ENCODE measurements around the gene CAB39. TPM values are rescaled to one million over a fixed set of nuclear protein-coding genes. Genes with fewer than 3 reads are reported as not detected.

The CAB39 gene
- total RNA-seq, 1 experiment from 2014 or later, result 40.4 TPM

- CTCF ChIA-PET, result no interaction called here
- no peaks in the 10 kb centered on the region for H3K36me3 ChIP-seq (ENCODE audit: control insufficient read depth, insufficient read depth, low read length)
- intact Hi-C loops (cut with micrococcal nuclease; ENCODE audit: unreplicated experiment), result no loop called here
- no peaks in the 10 kb centered on the region for H3K9me3 ChIP-seq
- no peak overlapping the region for H3K4me3 ChIP-seq (ENCODE audit: low read depth, low read length)
- H3K27me3 ChIP-seq (replicated peaks; ENCODE audit: control insufficient read depth, insufficient read depth, low read length), result no peaks in the 10 kb centered on the region
- H3K27me3 Mint-ChIP-seq (ENCODE audit: insufficient read depth, unreplicated experiment), result no peaks in the 10 kb centered on the region
- H3K36me3 Mint-ChIP-seq (ENCODE audit: insufficient read depth, unreplicated experiment), result peaks cover 9% of the 10 kb centered on the region
- no peak overlapping the region for H3K4me3 Mint-ChIP-seq (ENCODE audit: unreplicated experiment)
- no peak overlapping the region for H3K27ac Mint-ChIP-seq (ENCODE audit: unreplicated experiment)
- no peak for TF ChIP-seq CTCF (IDR thresholded peaks at IDR 0.05; ENCODE audit: insufficient read depth in 1 of 2, low read depth in 1 of 2, low read length in 1 of 2, severe bottlenecking in 1 of 2, unreplicated experiment in 1 of 2)
- POLR2A ChIA-PET, result interaction anchor here (0.5 kb wide), 1 partner anchor 662 kb away, joined by 3 read pairs; no protein-coding TSS in a partner anchor
- no TSS peak for BruUV-seq (replicated peaks)
- no peak for DNase-seq
- H3K9me3 Mint-ChIP-seq (ENCODE audit: unreplicated experiment), result no peaks in the 10 kb centered on the region
- peaks cover 6% of the 10 kb centered on the region for H3K4me1 Mint-ChIP-seq (ENCODE audit: low read depth, unreplicated experiment)
- H3K4me1 ChIP-seq, result no peaks in the 10 kb centered on the region
Observed at GRCh38 chr2:230852113-230852512, 139.5 kb downstream of the CAB39 start.

- Histone ChIP-seq H3K36me3 (ENCODE audit: control insufficient read depth, insufficient read depth, low read length) (no peaks in the 10 kb centered on the region), H3K27me3 (replicated peaks; ENCODE audit: control insufficient read depth, insufficient read depth, low read length) (no peaks in the 10 kb centered on the region), H3K4me3 (ENCODE audit: low read depth, low read length) (no peak overlapping the region), H3K4me1 (0 out of 2 replicates have a peak, but pooled peaks cover 4% of the 10 kb centered on the region), H3K9me3 (no peaks in the 10 kb centered on the region)
- Mint-ChIP-seq H3K9me3 (ENCODE audit: unreplicated experiment) (no peaks in the 10 kb centered on the region), H3K27ac (ENCODE audit: unreplicated experiment) (no peak overlapping the region), H3K27me3 (ENCODE audit: insufficient read depth, unreplicated experiment) (peaks cover 4% of the 10 kb centered on the region), H3K36me3 (ENCODE audit: insufficient read depth, unreplicated experiment) (no peaks in the 10 kb centered on the region), H3K4me1 (ENCODE audit: low read depth, unreplicated experiment) (peaks cover 7% of the 10 kb centered on the region), H3K4me3 (ENCODE audit: unreplicated experiment) (no peak overlapping the region)
- CTCF ChIA-PET, result interaction anchor here (0.7 kb wide), 1 partner anchor 37 kb away, joined by 3 read pairs; no protein-coding TSS in a partner anchor
- POLR2A ChIA-PET, result no interaction called here
- no TSS peak for BruUV-seq (replicated peaks)
- intact Hi-C loops (cut with micrococcal nuclease; ENCODE audit: unreplicated experiment), result no loop called here
- TF ChIP-seq CTCF (IDR thresholded peaks at IDR 0.05; ENCODE audit: insufficient read depth in 1 of 2, low read depth in 1 of 2, low read length in 1 of 2, severe bottlenecking in 1 of 2, unreplicated experiment in 1 of 2), result no peak
- DNase-seq, result no peak
Observed at GRCh38 chr2:230861552-230862255, 149.1 kb downstream of the CAB39 start.

GRCh38 chr2:230862292-230862691, 149.7 kb downstream of the CAB39 start:
- CTCF ChIA-PET, result interaction anchor here (0.7 kb wide), 1 partner anchor 38 kb away, joined by 3 read pairs; no protein-coding TSS in a partner anchor
- Histone ChIP-seq H3K4me3 (ENCODE audit: low read depth, low read length) (no peak overlapping the region), H3K4me1 (0 out of 2 replicates have a peak, but pooled peaks cover 4% of the 10 kb centered on the region), H3K27me3 (replicated peaks; ENCODE audit: control insufficient read depth, insufficient read depth, low read length) (no peaks in the 10 kb centered on the region), H3K9me3 (no peaks in the 10 kb centered on the region), H3K36me3 (ENCODE audit: control insufficient read depth, insufficient read depth, low read length) (no peaks in the 10 kb centered on the region)
- peaks cover 7% of the 10 kb centered on the region for H3K4me1 Mint-ChIP-seq (ENCODE audit: low read depth, unreplicated experiment)
- H3K36me3 Mint-ChIP-seq (ENCODE audit: insufficient read depth, unreplicated experiment), result no peaks in the 10 kb centered on the region
- BruUV-seq (replicated peaks), result no TSS peak
- no peak overlapping the region for H3K27ac Mint-ChIP-seq (ENCODE audit: unreplicated experiment)
- intact Hi-C loops (cut with micrococcal nuclease; ENCODE audit: unreplicated experiment), result no loop called here
- TF ChIP-seq CTCF (IDR thresholded peaks at IDR 0.05; ENCODE audit: insufficient read depth in 1 of 2, low read depth in 1 of 2, low read length in 1 of 2, severe bottlenecking in 1 of 2, unreplicated experiment in 1 of 2), result no peak
- DNase-seq, result no peak
- peaks cover 4% of the 10 kb centered on the region for H3K27me3 Mint-ChIP-seq (ENCODE audit: insufficient read depth, unreplicated experiment)
- POLR2A ChIA-PET, result no interaction called here
- no peak overlapping the region for H3K4me3 Mint-ChIP-seq (ENCODE audit: unreplicated experiment)
- H3K9me3 Mint-ChIP-seq (ENCODE audit: unreplicated experiment), result no peaks in the 10 kb centered on the region

Measured in Caco-2 (cell line).